CD4-positive, alpha-beta T cell (primary cell): Measurements from ENCODE around the gene CHEK1. TPM values are rescaled to one million over a fixed set of nuclear protein-coding genes. Genes with fewer than 3 reads are reported as not detected.

Experiments used
- ATAC-seq: fragments of 200-7000 bp; cut with Tn5 transposase; one replicate; pipeline ENCODE4 v1.10.0; 2022; ENCODE audit warnings: mild to moderate bottlenecking; ENCODE audit not compliant: poor library complexity
- CTCF ChIA-PET: fragments of 350-600 bp; sonication (Branson Sonifier 250); formaldehyde crosslinking; loops from one replicate; lab custom pipeline; 2021; ENCODE audit warnings: antibody characterized with exemption, inconsistent platforms; lab: Charles Lee
- POLR2A ChIA-PET: fragments of 350-600 bp; sonication (Branson Sonifier 250); formaldehyde crosslinking; loops from one replicate; lab custom pipeline; 2021; ENCODE audit warnings: antibody characterized with exemption, inconsistent platforms; lab: Charles Lee
- DNase-seq, 14 experiments: peaks; one replicate each; pipeline ENCODE4 v3.0.0-alpha.2; 2013 to 2020; ENCODE audit warnings: mixed read lengths in 2 of 14
- H3K27ac ChIP-seq, 2 donors: one replicate each; pipeline versions ENCODE4 v1.5.1 to v1.7.0; 2013; ENCODE audit warnings: low read length in 2 of 2, low read depth in 1 of 2, mild to moderate bottlenecking in 1 of 2
- H3K27me3 ChIP-seq, 2 experiments: 1 replicate in 1 of 2; 2 replicates in 1 of 2; pipeline versions ENCODE4 v1.6.1 to v1.7.0; 2013; ENCODE audit warnings: low read length in 2 of 2, control low read depth in 1 of 2, mild to moderate bottlenecking in 1 of 2, moderate library complexity in 1 of 2; ENCODE audit not compliant: insufficient read depth in 2 of 2, control insufficient read depth in 1 of 2
- H3K36me3 ChIP-seq: one replicate; pipeline ENCODE4 v1.6.1; 2013; ENCODE audit warnings: low read length, control low read depth; ENCODE audit not compliant: insufficient read depth
- H3K4me1 ChIP-seq: one replicate; pipeline ENCODE4 v1.6.1; 2013; ENCODE audit warnings: low read length, control low read depth; ENCODE audit not compliant: insufficient read depth
- H3K4me3 ChIP-seq: one replicate; pipeline ENCODE4 v1.5.1; 2013; ENCODE audit warnings: mild to moderate bottlenecking, low read length, moderate library complexity
- H3K9me3 ChIP-seq, 2 experiments: 1 replicate in 1 of 2; 2 replicates in 1 of 2; pipeline versions ENCODE4 v1.6.1 to v1.7.0; 2013; ENCODE audit warnings: low read length in 2 of 2, mild to moderate bottlenecking in 2 of 2, control low read depth in 1 of 2, moderate library complexity in 1 of 2; ENCODE audit not compliant: control insufficient read depth in 1 of 2, insufficient read depth in 1 of 2
- H3K27ac Mint-ChIP-seq: one replicate; pipeline ENCODE4 v1.8.0; 2020; ENCODE audit warnings: mixed read lengths
- H3K27me3 Mint-ChIP-seq: one replicate; pipeline ENCODE4 v1.8.0; 2021; ENCODE audit warnings: mixed read lengths
- H3K36me3 Mint-ChIP-seq: one replicate; pipeline ENCODE4 v1.8.0; 2021; ENCODE audit warnings: low read depth, mixed read lengths
- H3K4me1 Mint-ChIP-seq: one replicate; pipeline ENCODE4 v1.8.0; 2021; ENCODE audit warnings: low read depth, mixed read lengths
- H3K4me3 Mint-ChIP-seq: one replicate; pipeline ENCODE4 v1.8.0; 2020; ENCODE audit warnings: mild to moderate bottlenecking, mixed read lengths
- H3K9me3 Mint-ChIP-seq: one replicate; pipeline ENCODE4 v1.8.0; 2020; ENCODE audit warnings: mixed read lengths
- CTCF ChIP-seq: fragments of 200-600 bp; IDR thresholded peaks from one replicate; pipeline ENCODE4 v1.8.0; 2022; ENCODE audit warnings: antibody characterized with exemption, mild to moderate bottlenecking
- intact Hi-C, 2 experiments: fragments of 100-400 bp; cut with DNase I in 1 of 2; cut with micrococcal nuclease in 1 of 2; formaldehyde crosslinking; loops; one replicate each; pipeline versions ENCODE4 v1.15.1 to v1.9.0; 2023 to 2025; cut with DNase I, micrococcal nuclease
- total RNA-seq, 174 experiments: library from RNA in 2 of 174; stranded (reverse) in 2 of 174; gene quantifications; one replicate each; pipeline ENCODE4 v1.2.3 and lab custom pipeline; 2021 to 2026

CHEK1 gene
- total RNA-seq, 2 experiments from 2014 or later: 6.8 to 7.8 TPM

- H3K4me1 Mint-ChIP-seq: peaks cover 7% of the 10 kb centered on the region
- intact Hi-C loops: no loop called here
- Histone ChIP-seq H3K27me3 (no peaks in the 10 kb centered on the region), H3K9me3 (no peaks in the 10 kb centered on the region), H3K4me1 (no peaks in the 10 kb centered on the region), H3K36me3 (no peaks in the 10 kb centered on the region), H3K4me3 (no peak overlapping the region), H3K27ac (no peak overlapping the region)
- no peak for TF ChIP-seq CTCF
- no peaks in the 10 kb centered on the region for H3K36me3 Mint-ChIP-seq
- H3K27ac Mint-ChIP-seq: no peak overlapping the region
- no peaks in the 10 kb centered on the region for H3K27me3 Mint-ChIP-seq
- no peak for ATAC-seq
- no peaks in the 10 kb centered on the region for H3K9me3 Mint-ChIP-seq
- H3K4me3 Mint-ChIP-seq: no peak overlapping the region
- ChIA-PET POLR2A (no interaction called here), CTCF (no interaction called here)
- DNase-seq: no peak
Observed at GRCh38 chr11:125645871-125646270, 20.9 kb downstream of the CHEK1 start.

GRCh38 chr11:125649465-125650166 lies 24.7 kb downstream of the CHEK1 start:
- Histone ChIP-seq H3K4me3 (no peak overlapping the region), H3K27ac (no peak overlapping the region), H3K9me3 (no peaks in the 10 kb centered on the region), H3K36me3 (no peaks in the 10 kb centered on the region), H3K27me3 (no peaks in the 10 kb centered on the region), H3K4me1 (no peaks in the 10 kb centered on the region)
- Mint-ChIP-seq H3K36me3 (no peaks in the 10 kb centered on the region), H3K9me3 (no peaks in the 10 kb centered on the region), H3K27me3 (no peaks in the 10 kb centered on the region), H3K4me1 (peaks cover 7% of the 10 kb centered on the region), H3K4me3 (no peak overlapping the region), H3K27ac (no peak overlapping the region)
- DNase-seq (peak in 3 of 14 experiments; percentile 7 to 27 (median 24)), ATAC-seq (no peak)
- ChIA-PET CTCF (interaction anchor here (0.7 kb wide), 1 partner anchor 16 kb away, joined by 3 read pairs; no protein-coding TSS in a partner anchor), POLR2A (interaction anchor here (0.6 to 0.7 kb wide), 2 partner anchors 57 to 261 kb away, joined by 3 to 4 read pairs; partner anchors contain the start of gene STT3A)
- intact Hi-C loops: no loop called here
- TF ChIP-seq CTCF: no peak

GRCh38 chr11:125662689-125663088 lies 37.7 kb downstream of the CHEK1 start:
- Histone ChIP-seq H3K9me3 (no peaks in the 10 kb centered on the region), H3K36me3 (no peaks in the 10 kb centered on the region), H3K27ac (no peak overlapping the region), H3K4me3 (no peak overlapping the region), H3K27me3 (no peaks in the 10 kb centered on the region), H3K4me1 (no peaks in the 10 kb centered on the region)
- no peaks in the 10 kb centered on the region for H3K27me3 Mint-ChIP-seq
- ChIA-PET POLR2A (no interaction called here), CTCF (interaction anchor here (0.6 kb wide), 1 partner anchor 29 kb away, joined by 3 read pairs; no protein-coding TSS in a partner anchor)
- no peak overlapping the region for H3K4me3 Mint-ChIP-seq
- DNase-seq (no peak), ATAC-seq (no peak)
- no peaks in the 10 kb centered on the region for H3K4me1 Mint-ChIP-seq
- intact Hi-C loops: no loop called here
- H3K27ac Mint-ChIP-seq: no peak overlapping the region
- H3K36me3 Mint-ChIP-seq: no peaks in the 10 kb centered on the region
- TF ChIP-seq CTCF: no peak
- H3K9me3 Mint-ChIP-seq: peaks cover 6% of the 10 kb centered on the region
